ENCODE data around the gene ITGB5.

DNA sequence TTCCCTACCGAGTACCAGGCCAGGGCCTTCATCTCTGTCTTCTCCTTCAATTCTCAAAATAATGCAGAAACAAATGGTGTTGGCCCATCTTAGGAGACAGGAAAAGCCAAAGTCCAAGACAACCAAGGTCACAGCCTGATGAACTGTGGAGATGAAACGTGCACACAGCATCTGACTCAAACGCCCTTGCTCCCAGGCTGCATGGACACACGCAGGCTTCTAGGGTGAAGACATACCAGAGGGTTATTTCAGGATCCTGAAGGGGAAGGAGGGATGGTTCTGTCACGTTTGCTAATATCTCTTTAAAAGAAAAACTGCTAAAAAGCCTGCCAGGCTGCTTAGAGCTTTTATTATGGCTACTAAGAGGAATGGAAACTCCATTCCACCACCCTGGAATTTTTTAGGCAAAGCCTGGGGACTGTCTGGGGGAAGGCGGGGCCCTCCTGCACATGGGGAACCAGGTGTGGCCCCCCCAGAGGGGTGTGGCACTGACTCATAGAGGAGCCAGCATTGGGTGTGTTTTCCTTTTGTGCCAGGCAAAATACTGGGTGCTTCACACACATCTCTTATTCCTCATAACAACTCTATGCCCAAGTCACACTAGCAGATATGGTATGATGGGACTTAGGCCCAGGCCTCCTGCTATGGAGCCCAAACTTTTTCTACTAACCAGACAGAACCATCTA is 94.0 kb downstream of the ITGB5 start:
- no peak for TF ChIP-seq CTCF (IDR thresholded peaks at IDR 0.05)
- no peak for TF ChIP-seq ZFX (IDR thresholded peaks at IDR 0.05; ENCODE audit: borderline replicate concordance)
